WERI-Rb-1 (cell line): ENCODE measurements around the gene CDK5RAP2.

Source experiments
- DNase-seq: peaks from one replicate; pipeline ENCODE4 v3.0.0-alpha.2; 2020
- H3K27ac ChIP-seq: fragments of 250-450 bp; sonication (Bioruptor Pico); 2 replicates; pipeline ENCODE4 v1.5.1; 2020; ENCODE audit warnings: mild to moderate bottlenecking, moderate library complexity
- H3K27me3 ChIP-seq: fragments of 250-450 bp; sonication (Bioruptor Pico); 2 replicates; pipeline ENCODE4 v1.5.1; 2021; ENCODE audit warnings: mild to moderate bottlenecking, low read depth, moderate library complexity; ENCODE audit not compliant: insufficient read depth, severe bottlenecking
- H3K36me3 ChIP-seq: fragments of 250-450 bp; sonication (Bioruptor Pico); 2 replicates; pipeline ENCODE4 v1.5.1; 2020; ENCODE audit warnings: mild to moderate bottlenecking, moderate library complexity
- H3K4me3 ChIP-seq: 2 replicates; pipeline ENCODE4 v1.5.1; 2011; ENCODE audit warnings: low read depth, mild to moderate bottlenecking, control low read depth, low read length
- H3K9me3 ChIP-seq: fragments of 250-450 bp; sonication (Bioruptor Pico); 2 replicates; pipeline ENCODE4 v1.5.1; 2021; ENCODE audit warnings: mild to moderate bottlenecking, moderate library complexity; ENCODE audit not compliant: severe bottlenecking
- CTCF ChIP-seq: IDR thresholded peaks from 2 replicates; pipeline ENCODE4 v1.5.1; 2011; ENCODE audit warnings: low read depth, mild to moderate bottlenecking, control low read depth, inconsistent platforms, low read length

Gene CDK5RAP2

GRCh38 chr9:120383611-120383998 lies 196.4 kb downstream of the CDK5RAP2 start:
- DNase-seq = no peak
- TF ChIP-seq CTCF = no peak

GRCh38 chr9:120382453-120382852 lies 197.5 kb downstream of the CDK5RAP2 start:
- no peak overlapping the region for H3K27ac ChIP-seq
- no peak overlapping the region for H3K4me3 ChIP-seq

More at GRCh38 chr9:120383611-120383998, 196.4 kb downstream of the CDK5RAP2 start:
- Histone ChIP-seq H3K9me3 (peaks cover 10% of the 10 kb centered on the region), H3K27ac (no peak overlapping the region), H3K27me3 (no peaks in the 10 kb centered on the region), H3K36me3 (peaks cover 10% of the 10 kb centered on the region), H3K4me3 (no peak overlapping the region)

DNA sequence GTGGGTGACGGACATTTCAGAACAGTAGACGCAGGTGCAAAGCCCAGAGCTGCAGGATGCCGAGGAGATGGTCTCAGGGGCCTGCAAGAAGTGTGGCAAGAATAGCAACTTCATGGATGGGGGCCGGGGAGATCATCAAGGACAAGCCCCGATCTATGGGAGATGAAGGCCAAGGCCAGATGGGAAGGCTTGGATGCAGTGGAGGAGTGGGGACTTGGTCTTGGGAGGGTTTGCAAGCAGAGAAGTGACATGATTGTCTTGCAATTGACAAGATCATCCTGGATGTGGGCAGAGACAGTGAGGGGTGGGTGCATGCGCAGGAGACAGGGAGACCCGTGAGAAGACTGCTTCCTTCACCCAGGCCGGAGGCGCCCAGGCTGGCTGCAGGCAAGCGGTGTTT lies 198.1 kb downstream of the CDK5RAP2 start:
- no peaks in the 10 kb centered on the region for H3K36me3 ChIP-seq
- no peak overlapping the region for H3K4me3 ChIP-seq
- no peaks in the 10 kb centered on the region for H3K27me3 ChIP-seq
- DNase-seq = no peak
- no peak for TF ChIP-seq CTCF
- H3K9me3 ChIP-seq = peaks cover 10% of the 10 kb centered on the region
- no peak overlapping the region for H3K27ac ChIP-seq

More at GRCh38 chr9:120382453-120382852, 197.5 kb downstream of the CDK5RAP2 start:
- H3K36me3 ChIP-seq = no peaks in the 10 kb centered on the region
- TF ChIP-seq CTCF = no peak
- H3K9me3 ChIP-seq = peaks cover 10% of the 10 kb centered on the region
- no peaks in the 10 kb centered on the region for H3K27me3 ChIP-seq
- no peak for DNase-seq

- no peak overlapping the region for H3K27ac ChIP-seq
- TF ChIP-seq CTCF = no peak
- H3K4me3 ChIP-seq = no peak overlapping the region
- H3K36me3 ChIP-seq = no peaks in the 10 kb centered on the region
- no peak for DNase-seq
- H3K9me3 ChIP-seq = peaks cover 10% of the 10 kb centered on the region
- no peaks in the 10 kb centered on the region for H3K27me3 ChIP-seq
These were observed 200.4 kb downstream of the CDK5RAP2 start for GRCh38 chr9:120379611-120380010.

DNA sequence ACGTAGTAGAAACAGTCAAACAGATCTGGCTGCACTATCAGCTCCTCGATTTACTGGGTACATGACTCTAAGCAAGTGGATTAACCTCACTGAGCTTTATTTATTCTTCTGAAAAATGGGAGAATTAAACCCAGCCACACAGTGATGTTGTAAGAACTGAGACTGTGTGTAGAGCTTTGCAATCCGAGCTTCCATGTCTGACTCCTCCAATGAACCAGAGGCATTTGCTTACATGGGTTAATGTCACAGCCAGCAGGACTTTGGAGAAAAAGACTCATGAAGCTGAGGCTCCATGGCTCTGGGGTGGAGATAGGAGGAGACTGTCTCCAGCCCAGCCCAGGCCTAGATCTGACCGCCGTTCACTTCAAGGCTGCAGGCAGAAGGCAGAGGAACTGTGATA lies 201.3 kb downstream of the CDK5RAP2 start:
- TF ChIP-seq CTCF = no peak
- H3K9me3 ChIP-seq = peaks cover 10% of the 10 kb centered on the region
- DNase-seq = no peak
- H3K4me3 ChIP-seq = no peak overlapping the region
- H3K27me3 ChIP-seq = no peaks in the 10 kb centered on the region
- H3K27ac ChIP-seq = no peak overlapping the region
- H3K36me3 ChIP-seq = no peaks in the 10 kb centered on the region

DNA sequence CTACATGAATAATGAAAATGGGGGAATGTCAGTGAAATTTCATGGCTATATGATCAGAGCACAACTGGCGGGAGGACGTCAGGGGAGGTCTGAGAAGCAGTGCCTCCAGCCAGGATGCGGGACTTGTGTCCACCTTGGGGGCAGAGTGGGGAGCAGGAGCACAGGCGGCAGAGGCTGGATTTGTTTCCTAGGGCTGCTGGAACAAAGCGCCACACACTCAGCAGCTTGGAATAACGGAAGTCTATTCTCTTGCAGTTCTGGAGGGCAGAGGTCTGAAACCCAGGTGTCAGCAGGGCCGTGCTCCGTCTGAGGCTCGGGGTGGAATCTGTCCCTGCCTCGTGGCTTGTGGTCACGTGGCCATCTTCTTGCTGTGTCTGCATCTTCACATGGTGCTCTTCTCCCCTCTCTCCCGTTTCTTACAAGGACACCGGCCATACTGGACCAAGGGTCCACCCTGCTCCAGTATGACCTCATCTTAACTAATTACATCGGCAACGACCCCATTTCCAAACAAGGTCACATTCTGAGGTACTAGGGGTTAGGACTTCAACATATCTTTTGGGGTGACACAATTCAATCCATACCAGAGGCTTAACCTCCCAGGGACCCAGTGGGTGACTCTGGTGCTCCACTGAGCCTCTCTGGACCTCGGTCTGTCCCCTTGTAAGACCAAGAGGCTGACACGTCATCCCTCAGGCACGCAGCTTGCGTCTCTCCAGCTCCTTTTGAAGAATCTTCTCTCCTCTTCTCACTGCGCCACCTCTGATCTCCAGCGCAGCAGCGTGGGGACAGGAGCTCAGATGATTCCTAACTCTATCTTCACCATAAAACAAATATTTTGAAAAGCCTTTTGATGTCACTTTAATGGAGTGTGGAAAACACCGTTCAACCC lies 202.5 kb downstream of the CDK5RAP2 start:
- no peak overlapping the region for H3K27ac ChIP-seq
- TF ChIP-seq CTCF = no peak
- H3K9me3 ChIP-seq = peaks cover 10% of the 10 kb centered on the region
- H3K27me3 ChIP-seq = no peaks in the 10 kb centered on the region
- no peak for DNase-seq
- no peaks in the 10 kb centered on the region for H3K36me3 ChIP-seq
- H3K4me3 ChIP-seq = no peak overlapping the region
